IMR-90 (cell line): ENCODE results near the gene CSTA.

ENCODE experiments used
- CEBPB ChIP-seq: IDR thresholded peaks from 2 replicates; pipeline ENCODE4 v1.6.1; 2012; ENCODE audit warnings: low read depth, low read length, improper control_type of control experiment
- CHD1 ChIP-seq: IDR thresholded peaks from 2 replicates; pipeline ENCODE4 v1.6.1; 2012; ENCODE audit warnings: low read depth, low read length, improper control_type of control experiment
- CTCF ChIP-seq: conservative IDR thresholded peaks from 2 replicates; pipeline ENCODE4 v1.5.1; 2012; ENCODE audit warnings: mild to moderate bottlenecking, low read depth, low read length, improper control_type of control experiment
- ELK1 ChIP-seq: fragments of 150-350 bp; IDR thresholded peaks from 2 replicates; pipeline ENCODE4 v1.6.1; 2016; ENCODE audit warnings: low read depth, mild to moderate bottlenecking, low read length, moderate library complexity, borderline replicate concordance
- FOS ChIP-seq: fragments of 150-350 bp; IDR thresholded peaks from 2 replicates; pipeline ENCODE4 v1.6.1; 2016; ENCODE audit warnings: low read depth, low read length
- MAFK ChIP-seq: IDR thresholded peaks from 2 replicates; pipeline ENCODE4 v1.6.1; 2012; ENCODE audit warnings: low read depth, low read length, improper control_type of control experiment
- MAZ ChIP-seq: IDR thresholded peaks from 2 replicates; pipeline ENCODE4 v1.6.1; 2012; ENCODE audit warnings: low read depth, mild to moderate bottlenecking, low read length, improper control_type of control experiment, moderate library complexity, borderline replicate concordance
- MXI1 ChIP-seq: IDR thresholded peaks from 2 replicates; pipeline ENCODE4 v1.6.1; 2012; ENCODE audit warnings: low read depth, mild to moderate bottlenecking, low read length, moderate library complexity, borderline replicate concordance
- NFE2L2 ChIP-seq: fragments of 150-350 bp; IDR thresholded peaks from 2 replicates; pipeline ENCODE4 v1.6.1; 2016; ENCODE audit warnings: low read depth, mild to moderate bottlenecking, low read length
- POLR2A ChIP-seq: IDR thresholded peaks from 2 replicates; pipeline ENCODE4 v1.6.1; 2012; ENCODE audit warnings: mild to moderate bottlenecking, low read depth, low read length
- RAD21 ChIP-seq: IDR thresholded peaks from 2 replicates; pipeline ENCODE4 v1.6.1; 2012; ENCODE audit warnings: low read length, improper control_type of control experiment
- RCOR1 ChIP-seq: IDR thresholded peaks from 2 replicates; pipeline ENCODE4 v1.6.1; 2012; ENCODE audit warnings: mild to moderate bottlenecking, low read length, improper control_type of control experiment; ENCODE audit not compliant: insufficient replicate concordance
- SMC3 ChIP-seq: fragments of 150-350 bp; IDR thresholded peaks from 2 replicates; pipeline ENCODE4 v1.6.1; 2016; ENCODE audit warnings: low read depth, mild to moderate bottlenecking, antibody characterized with exemption, low read length, moderate library complexity
- USF2 ChIP-seq: fragments of 150-350 bp; IDR thresholded peaks from 2 replicates; pipeline ENCODE4 v1.6.1; 2017; ENCODE audit warnings: mild to moderate bottlenecking, antibody characterized with exemption, low read length, low read depth

- TF ChIP-seq RAD21 (no peak), SMC3 (no peak), CTCF (no peak), MXI1 (no peak), MAZ (no peak), POLR2A (no peak), USF2 (no peak), CHD1 (no peak), ELK1 (no peak), FOS (no peak), NFE2L2 (no peak), CEBPB (no peak), RCOR1 (no peak), MAFK (no peak)
These were observed 37.0 kb downstream of the CSTA start for GRCh38 chr3:122362026-122362425.
